ENCODE data around the gene ZNF584.
A peak's percentile ranks its signal among the peaks of the same experiment; 100 is the strongest.

ZNF584 gene

DNA sequence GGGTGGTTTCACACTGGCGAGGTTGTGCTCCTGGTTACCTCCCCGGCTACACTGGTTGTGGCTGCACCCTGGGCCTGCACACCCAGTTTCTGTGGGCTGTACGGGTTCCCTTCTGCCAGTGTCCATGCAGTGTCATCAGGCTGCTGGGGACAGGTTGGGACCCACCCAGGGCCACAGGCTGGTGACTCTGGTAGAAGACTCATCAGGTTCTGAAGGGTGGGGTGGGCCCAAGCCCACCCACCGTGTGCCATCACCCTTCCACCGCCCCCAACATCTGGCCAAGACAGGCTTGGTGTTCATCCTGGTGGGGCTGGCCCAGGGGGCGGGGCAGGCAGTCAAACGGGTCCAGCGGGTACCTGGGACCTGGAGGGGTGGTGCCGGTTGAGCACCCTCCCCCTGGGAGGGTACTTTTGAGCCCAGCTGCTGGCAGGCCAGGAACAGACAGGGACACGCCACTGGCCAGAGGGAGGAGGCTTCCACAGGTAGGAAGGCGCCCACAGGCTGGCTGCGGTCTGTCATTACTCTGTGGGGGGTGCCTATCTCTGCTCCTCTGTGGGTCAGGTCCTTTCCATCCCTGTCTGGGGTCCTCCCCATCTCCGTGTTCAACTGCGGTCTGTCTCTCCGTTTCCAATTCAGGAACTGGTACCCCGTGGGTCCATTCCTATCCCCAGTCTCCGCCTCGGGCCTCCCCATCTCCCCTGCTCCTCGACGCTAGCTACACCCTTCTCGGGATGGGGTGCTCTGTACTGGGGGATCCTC lies 13.1 kb upstream of the ZNF584 start, which contains the start of gene RNF225 (continued):
- TF ChIP-seq, protein P1, sequence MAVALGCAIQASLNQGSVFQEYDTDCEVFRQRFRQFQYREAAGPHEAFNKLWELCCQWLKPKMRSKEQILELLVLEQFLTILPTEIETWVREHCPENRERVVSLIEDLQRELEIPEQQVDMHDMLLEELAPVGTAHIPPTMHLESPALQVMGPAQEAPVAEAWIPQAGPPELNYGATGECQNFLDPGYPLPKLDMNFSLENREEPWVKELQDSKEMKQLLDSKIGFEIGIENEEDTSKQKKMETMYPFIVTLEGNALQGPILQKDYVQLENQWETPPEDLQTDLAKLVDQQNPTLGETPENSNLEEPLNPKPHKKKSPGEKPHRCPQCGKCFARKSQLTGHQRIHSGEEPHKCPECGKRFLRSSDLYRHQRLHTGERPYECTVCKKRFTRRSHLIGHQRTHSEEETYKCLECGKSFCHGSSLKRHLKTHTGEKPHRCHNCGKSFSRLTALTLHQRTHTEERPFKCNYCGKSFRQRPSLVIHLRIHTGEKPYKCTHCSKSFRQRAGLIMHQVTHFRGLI (tag by site-specific recombination; IDR thresholded peaks at IDR 0.05): 0 out of 2 replicates have a peak, but pooled peaks have one; percentile 52
- TF ChIP-seq OVOL3 (tag by site-specific recombination; IDR thresholded peaks at IDR 0.05): no peak
- TF ChIP-seq, protein P2, sequence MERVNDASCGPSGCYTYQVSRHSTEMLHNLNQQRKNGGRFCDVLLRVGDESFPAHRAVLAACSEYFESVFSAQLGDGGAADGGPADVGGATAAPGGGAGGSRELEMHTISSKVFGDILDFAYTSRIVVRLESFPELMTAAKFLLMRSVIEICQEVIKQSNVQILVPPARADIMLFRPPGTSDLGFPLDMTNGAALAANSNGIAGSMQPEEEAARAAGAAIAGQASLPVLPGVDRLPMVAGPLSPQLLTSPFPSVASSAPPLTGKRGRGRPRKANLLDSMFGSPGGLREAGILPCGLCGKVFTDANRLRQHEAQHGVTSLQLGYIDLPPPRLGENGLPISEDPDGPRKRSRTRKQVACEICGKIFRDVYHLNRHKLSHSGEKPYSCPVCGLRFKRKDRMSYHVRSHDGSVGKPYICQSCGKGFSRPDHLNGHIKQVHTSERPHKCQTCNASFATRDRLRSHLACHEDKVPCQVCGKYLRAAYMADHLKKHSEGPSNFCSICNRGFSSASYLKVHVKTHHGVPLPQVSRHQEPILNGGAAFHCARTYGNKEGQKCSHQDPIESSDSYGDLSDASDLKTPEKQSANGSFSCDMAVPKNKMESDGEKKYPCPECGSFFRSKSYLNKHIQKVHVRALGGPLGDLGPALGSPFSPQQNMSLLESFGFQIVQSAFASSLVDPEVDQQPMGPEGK (tag by site-specific recombination; IDR thresholded peaks at IDR 0.05): 0 out of 2 replicates have a peak, but pooled peaks have one; percentile 13
- TF ChIP-seq ZNF24 (tag by site-specific recombination; IDR thresholded peaks at IDR 0.05): no peak
- TF ChIP-seq HOXC10 (CRISPR knock-in tag; IDR thresholded peaks at IDR 0.05): 0 out of 2 replicates have a peak, but pooled peaks have one; percentile 32
- TF ChIP-seq KLF10 (tag by site-specific recombination; IDR thresholded peaks at IDR 0.05): peak; percentile 17; the same call in 1 of the 2 replicates

DNA sequence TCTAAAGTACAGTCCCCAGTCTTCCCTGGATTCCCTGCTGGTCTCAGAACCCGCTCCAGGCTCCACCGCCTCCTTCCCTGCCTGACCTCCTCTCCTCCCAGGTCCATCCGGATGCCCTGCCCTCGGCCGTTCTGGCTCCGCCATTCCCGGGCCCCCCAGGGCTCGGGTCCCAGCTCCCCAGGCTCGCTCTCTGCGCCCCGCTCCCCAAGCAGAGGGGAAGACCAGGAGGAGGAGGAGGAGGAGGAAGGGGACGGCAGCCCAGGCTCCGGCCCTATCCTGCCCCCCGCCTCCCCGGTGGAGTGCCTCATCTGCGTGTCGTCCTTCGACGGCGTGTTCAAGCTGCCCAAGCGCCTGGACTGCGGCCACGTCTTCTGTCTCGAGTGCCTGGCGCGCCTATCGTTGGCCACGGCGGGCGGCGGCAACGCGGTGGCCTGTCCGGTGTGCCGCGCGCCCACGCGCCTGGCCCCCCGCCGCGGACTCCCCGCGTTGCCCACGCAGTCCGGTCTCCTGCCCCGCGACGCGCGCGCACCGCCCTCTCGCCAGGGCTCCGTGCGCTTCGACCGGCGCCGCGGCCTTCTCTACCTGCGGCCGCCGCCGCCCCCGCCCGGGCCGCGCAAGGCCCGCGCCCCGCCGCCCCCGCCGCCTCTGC lies 12.3 kb upstream of the ZNF584 start:
- POLR2A ChIA-PET: interaction anchor here (2.1 kb wide), 1 partner anchor 12 kb away, joined by 7 read pairs; the partner anchor contains the start of gene ZNF584
- no peak overlapping the region for H3K27ac ChIP-seq (ENCODE audit: extremely low read depth, low read depth, low read length)
- H3K36me3 ChIP-seq (ENCODE audit: control insufficient read depth in 2 of 2, insufficient read depth in 1 of 2, low read length in 2 of 2): peaks cover 35 to 50% of the 10 kb centered on the region in 2 experiments
- CTCF ChIA-PET: no interaction called here
- H3K4me1 ChIP-seq (ENCODE audit: control insufficient read depth, insufficient read depth, low read length): peaks cover 3% of the 10 kb centered on the region; the same call in 1 of the 2 replicates
- no peak overlapping the region for H3K4me3 ChIP-seq (ENCODE audit: low read depth, low read length)
- no peaks in the 10 kb centered on the region for H3K9me3 ChIP-seq (ENCODE audit: control insufficient read depth, insufficient read depth, low read depth, low read length)
- TF ChIP-seq OVOL3 (tag by site-specific recombination; IDR thresholded peaks at IDR 0.05) (no peak), SP7 (tag by site-specific recombination; IDR thresholded peaks at IDR 0.05) (no peak), ZXDB (tag by site-specific recombination; IDR thresholded peaks at IDR 0.05) (no peak), ZBTB1 (tag by site-specific recombination; IDR thresholded peaks at IDR 0.05) (no peak), SP3 (tag by site-specific recombination; IDR thresholded peaks at IDR 0.05) (no peak), KLF10 (tag by site-specific recombination; IDR thresholded peaks at IDR 0.05) (no peak), ZBTB7A (tag by site-specific recombination; IDR thresholded peaks at IDR 0.05; ENCODE audit: low read depth) (no peak), ZNF548 (tag by site-specific recombination; IDR thresholded peaks at IDR 0.05) (no peak), ZNF654 (tag by site-specific recombination; IDR thresholded peaks at IDR 0.05; ENCODE audit: low read depth) (no peak), ZNF621 (tag by site-specific recombination; IDR thresholded peaks at IDR 0.05) (no peak), FEZF1 (tag by site-specific recombination; IDR thresholded peaks at IDR 0.05) (no peak), ZNF549 (tag by site-specific recombination; IDR thresholded peaks at IDR 0.05) (no peak), SP2 (tag by site-specific recombination; IDR thresholded peaks at IDR 0.05) (no peak), OSR2 (tag by site-specific recombination; IDR thresholded peaks at IDR 0.05) (no peak), ZNF585B (tag by site-specific recombination; IDR thresholded peaks at IDR 0.05) (no peak), WT1 (tag by site-specific recombination; IDR thresholded peaks at IDR 0.05) (no peak), ZNF302 (tag by site-specific recombination; IDR thresholded peaks at IDR 0.05; ENCODE audit: low read depth) (no peak)
- TF ChIP-seq, protein P3, sequence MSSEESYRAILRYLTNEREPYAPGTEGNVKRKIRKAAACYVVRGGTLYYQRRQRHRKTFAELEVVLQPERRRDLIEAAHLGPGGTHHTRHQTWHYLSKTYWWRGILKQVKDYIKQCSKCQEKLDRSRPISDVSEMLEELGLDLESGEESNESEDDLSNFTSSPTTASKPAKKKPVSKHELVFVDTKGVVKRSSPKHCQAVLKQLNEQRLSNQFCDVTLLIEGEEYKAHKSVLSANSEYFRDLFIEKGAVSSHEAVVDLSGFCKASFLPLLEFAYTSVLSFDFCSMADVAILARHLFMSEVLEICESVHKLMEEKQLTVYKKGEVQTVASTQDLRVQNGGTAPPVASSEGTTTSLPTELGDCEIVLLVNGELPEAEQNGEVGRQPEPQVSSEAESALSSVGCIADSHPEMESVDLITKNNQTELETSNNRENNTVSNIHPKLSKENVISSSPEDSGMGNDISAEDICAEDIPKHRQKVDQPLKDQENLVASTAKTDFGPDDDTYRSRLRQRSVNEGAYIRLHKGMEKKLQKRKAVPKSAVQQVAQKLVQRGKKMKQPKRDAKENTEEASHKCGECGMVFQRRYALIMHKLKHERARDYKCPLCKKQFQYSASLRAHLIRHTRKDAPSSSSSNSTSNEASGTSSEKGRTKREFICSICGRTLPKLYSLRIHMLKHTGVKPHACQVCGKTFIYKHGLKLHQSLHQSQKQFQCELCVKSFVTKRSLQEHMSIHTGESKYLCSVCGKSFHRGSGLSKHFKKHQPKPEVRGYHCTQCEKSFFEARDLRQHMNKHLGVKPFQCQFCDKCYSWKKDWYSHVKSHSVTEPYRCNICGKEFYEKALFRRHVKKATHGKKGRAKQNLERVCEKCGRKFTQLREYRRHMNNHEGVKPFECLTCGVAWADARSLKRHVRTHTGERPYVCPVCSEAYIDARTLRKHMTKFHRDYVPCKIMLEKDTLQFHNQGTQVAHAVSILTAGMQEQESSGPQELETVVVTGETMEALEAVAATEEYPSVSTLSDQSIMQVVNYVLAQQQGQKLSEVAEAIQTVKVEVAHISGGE (tag by site-specific recombination; conservative IDR thresholded peaks at IDR 0.05; ENCODE audit: low read depth): no peak; the same call in 1 of the 2 replicates
- TF ChIP-seq, protein P4, sequence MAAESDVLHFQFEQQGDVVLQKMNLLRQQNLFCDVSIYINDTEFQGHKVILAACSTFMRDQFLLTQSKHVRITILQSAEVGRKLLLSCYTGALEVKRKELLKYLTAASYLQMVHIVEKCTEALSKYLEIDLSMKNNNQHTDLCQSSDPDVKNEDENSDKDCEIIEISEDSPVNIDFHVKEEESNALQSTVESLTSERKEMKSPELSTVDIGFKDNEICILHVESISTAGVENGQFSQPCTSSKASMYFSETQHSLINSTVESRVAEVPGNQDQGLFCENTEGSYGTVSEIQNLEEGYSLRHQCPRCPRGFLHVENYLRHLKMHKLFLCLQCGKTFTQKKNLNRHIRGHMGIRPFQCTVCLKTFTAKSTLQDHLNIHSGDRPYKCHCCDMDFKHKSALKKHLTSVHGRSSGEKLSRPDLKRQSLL (tag by site-specific recombination; IDR thresholded peaks at IDR 0.05): no peak
- TF ChIP-seq, protein P5, sequence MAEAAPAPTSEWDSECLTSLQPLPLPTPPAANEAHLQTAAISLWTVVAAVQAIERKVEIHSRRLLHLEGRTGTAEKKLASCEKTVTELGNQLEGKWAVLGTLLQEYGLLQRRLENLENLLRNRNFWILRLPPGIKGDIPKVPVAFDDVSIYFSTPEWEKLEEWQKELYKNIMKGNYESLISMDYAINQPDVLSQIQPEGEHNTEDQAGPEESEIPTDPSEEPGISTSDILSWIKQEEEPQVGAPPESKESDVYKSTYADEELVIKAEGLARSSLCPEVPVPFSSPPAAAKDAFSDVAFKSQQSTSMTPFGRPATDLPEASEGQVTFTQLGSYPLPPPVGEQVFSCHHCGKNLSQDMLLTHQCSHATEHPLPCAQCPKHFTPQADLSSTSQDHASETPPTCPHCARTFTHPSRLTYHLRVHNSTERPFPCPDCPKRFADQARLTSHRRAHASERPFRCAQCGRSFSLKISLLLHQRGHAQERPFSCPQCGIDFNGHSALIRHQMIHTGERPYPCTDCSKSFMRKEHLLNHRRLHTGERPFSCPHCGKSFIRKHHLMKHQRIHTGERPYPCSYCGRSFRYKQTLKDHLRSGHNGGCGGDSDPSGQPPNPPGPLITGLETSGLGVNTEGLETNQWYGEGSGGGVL (tag by site-specific recombination; IDR thresholded peaks at IDR 0.05): no peak
